GM13976 (cell line): Measurements from ENCODE around the gene DLX6.

Experiments used
- DNase-seq: peaks from one replicate; pipeline ENCODE4 v3.0.0; 2012; ENCODE audit warnings: low spot score
- in situ Hi-C: fragments of 300-500 bp; cut with MboI; formaldehyde crosslinking; loops from one replicate; pipeline ENCODE4 v1.12.0; 2022; ENCODE audit warnings: low sequenced_read_pairs, mixed read lengths, inconsistent platforms; ENCODE audit not compliant: unreplicated experiment
- TF ChIP-seq, protein P1 (sequence below): IDR thresholded peaks from 2 replicates; pipeline ENCODE4 v1.5.1; 2012; ENCODE audit warnings: borderline replicate concordance, mild to moderate bottlenecking; ENCODE audit not compliant: insufficient read depth; ENCODE audit errors: extremely low read depth, missing control alignments, control extremely low read depth

Gene DLX6

DNA sequence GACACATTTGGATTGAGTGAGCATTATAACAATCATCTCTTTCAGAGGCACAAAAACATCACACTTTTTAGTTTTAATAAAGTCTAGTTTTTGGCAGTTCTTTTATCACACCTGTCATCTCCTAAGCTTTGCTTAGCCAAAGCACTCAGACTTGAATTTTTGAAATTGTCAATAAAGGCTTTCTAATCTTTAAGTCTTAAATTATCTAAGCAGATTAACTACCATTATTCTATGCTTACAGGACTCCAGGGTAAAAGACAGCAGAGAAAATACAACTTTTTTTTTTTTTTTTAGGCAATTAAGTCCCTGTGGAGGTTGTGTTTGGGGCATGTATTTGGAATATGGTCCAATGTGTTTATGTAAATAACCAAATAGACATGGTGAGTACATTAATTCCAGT lies 17.6 kb upstream of the DLX6 start:
- DNase-seq: no peak
- in situ Hi-C loops: no loop called here
- TF ChIP-seq, protein P1, sequence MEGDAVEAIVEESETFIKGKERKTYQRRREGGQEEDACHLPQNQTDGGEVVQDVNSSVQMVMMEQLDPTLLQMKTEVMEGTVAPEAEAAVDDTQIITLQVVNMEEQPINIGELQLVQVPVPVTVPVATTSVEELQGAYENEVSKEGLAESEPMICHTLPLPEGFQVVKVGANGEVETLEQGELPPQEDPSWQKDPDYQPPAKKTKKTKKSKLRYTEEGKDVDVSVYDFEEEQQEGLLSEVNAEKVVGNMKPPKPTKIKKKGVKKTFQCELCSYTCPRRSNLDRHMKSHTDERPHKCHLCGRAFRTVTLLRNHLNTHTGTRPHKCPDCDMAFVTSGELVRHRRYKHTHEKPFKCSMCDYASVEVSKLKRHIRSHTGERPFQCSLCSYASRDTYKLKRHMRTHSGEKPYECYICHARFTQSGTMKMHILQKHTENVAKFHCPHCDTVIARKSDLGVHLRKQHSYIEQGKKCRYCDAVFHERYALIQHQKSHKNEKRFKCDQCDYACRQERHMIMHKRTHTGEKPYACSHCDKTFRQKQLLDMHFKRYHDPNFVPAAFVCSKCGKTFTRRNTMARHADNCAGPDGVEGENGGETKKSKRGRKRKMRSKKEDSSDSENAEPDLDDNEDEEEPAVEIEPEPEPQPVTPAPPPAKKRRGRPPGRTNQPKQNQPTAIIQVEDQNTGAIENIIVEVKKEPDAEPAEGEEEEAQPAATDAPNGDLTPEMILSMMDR: no peak

DNA sequence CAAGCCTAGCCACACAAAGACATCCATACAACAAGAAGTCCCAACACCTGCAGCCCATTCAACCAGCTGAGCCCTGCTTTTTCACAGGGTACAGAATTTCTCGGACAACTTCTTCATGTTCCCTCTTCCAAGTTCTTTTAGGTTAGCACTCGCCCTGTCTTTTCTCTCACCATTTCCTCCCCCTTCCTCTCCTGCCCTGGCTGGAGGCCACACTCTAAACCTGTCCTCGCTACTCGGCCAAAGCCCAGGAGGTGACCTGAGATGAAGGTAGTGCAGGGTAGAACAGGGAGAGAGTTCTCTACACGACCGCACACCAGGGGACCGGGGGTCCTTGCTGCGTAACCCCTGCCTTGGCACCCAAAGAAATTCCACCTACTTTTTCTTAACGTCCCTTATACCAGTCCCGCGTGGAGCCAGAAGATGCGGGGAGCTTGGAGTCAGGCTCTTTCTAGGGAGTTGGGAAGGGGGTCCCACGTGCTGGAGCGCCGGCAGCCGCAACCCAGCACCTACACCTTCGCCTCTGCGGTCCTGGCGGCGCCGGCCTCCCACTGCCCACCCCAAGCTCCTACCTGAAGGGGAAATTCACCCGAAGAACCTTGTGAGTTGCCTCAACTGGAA lies 16.0 kb upstream of the DLX6 start:
- in situ Hi-C loops: no loop called here
- TF ChIP-seq, protein P1: no peak
- no peak for DNase-seq

DNA sequence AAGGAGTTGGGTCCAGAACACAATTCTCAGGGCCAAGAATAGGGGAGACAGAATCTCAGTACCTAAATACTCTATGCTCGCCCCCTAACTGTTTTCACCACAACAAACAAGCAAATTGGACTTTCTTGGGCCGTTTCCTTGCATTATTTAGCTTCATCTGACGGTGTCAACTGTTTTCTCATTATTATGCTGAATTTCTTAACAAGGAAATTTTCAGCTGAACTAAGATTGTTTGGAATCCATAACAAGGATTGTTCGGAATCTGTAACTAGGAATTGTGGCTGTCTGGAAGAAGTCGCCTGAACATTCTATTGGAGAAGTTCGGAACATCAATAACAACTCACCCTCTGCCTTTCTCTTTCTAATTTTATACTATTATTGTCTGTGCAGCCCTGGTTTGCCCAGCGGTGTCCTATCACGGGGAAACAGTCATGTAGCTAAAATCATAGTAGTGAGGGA lies 15.5 kb upstream of the DLX6 start:
- no peak for DNase-seq
- TF ChIP-seq, protein P1: no peak
- in situ Hi-C loops: no loop called here

DNA sequence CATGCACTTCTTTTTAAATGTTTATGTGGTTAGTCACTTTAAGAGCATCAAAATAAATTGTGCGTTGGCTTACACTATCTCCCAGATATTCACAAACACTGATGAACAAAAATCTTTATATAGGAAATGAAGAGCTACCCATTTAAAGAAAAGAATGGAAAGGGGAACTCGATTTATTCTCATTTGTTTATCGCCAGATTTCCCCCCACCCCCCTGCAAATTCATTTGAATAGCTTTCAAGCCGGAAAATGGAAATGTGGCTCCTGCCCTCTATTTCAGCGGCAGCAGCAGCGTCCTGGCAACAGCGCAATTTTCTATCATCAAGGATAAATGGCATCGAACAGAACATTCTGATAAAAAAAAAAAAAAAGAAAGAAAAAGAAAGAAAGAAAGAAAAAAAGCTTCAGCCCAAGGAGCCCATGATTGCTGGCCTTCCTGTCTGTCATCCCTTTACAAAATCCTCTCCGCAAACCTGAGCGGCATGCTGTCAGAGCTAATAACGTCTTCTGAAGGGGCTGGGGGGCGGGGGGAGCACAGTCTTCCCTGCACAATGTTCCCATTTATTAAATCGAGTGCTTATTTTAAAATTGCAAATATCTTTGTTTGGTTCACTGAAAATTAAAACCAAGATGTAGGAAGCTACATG lies 13.7 kb upstream of the DLX6 start:
- DNase-seq: no peak
- in situ Hi-C loops: no loop called here

DNA sequence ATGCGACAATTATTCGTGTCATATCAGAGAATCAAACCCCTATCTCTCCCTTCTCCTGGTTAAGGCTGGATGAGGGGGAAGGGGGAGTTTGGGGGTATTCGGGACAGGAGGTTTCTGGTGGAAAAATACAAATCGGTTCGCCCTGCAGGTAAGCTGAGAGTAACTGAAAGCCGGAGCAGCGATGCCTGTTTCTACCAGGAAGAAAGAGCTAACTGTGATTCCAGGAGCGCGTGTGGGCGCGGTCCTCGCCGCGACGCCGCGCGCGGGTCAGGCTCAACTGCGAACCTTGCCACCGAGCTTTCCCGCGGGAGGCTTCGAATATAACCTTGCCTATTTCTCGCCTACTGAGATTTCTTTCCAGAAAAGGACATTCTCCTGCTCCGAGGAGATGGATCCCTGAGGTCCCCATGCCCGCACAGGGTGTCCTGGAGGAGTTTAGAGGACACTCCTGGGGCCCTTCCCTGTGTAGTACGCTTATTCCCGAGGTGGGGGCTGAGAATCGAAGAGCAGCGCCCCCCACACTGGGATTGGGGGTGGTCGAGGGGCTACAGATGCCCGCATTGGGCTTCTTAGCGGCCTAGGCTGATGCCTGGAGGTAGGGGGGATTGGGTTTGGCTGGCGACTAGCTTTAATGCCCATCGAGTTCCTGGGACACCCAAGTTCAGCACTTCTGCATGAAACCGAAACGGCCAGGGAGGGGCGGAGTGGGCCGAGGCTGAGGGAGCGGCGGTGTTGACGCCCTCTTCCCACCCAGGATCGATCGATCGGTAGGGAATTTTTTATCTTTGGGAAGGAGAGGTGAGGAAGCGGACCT lies 13.0 kb upstream of the DLX6 start:
- no peak for DNase-seq
- in situ Hi-C loops: no loop called here
- TF ChIP-seq, protein P1: no peak

More for the DNA sequence above, 13.7 kb upstream of the DLX6 start:
- TF ChIP-seq, protein P1: no peak

DNA sequence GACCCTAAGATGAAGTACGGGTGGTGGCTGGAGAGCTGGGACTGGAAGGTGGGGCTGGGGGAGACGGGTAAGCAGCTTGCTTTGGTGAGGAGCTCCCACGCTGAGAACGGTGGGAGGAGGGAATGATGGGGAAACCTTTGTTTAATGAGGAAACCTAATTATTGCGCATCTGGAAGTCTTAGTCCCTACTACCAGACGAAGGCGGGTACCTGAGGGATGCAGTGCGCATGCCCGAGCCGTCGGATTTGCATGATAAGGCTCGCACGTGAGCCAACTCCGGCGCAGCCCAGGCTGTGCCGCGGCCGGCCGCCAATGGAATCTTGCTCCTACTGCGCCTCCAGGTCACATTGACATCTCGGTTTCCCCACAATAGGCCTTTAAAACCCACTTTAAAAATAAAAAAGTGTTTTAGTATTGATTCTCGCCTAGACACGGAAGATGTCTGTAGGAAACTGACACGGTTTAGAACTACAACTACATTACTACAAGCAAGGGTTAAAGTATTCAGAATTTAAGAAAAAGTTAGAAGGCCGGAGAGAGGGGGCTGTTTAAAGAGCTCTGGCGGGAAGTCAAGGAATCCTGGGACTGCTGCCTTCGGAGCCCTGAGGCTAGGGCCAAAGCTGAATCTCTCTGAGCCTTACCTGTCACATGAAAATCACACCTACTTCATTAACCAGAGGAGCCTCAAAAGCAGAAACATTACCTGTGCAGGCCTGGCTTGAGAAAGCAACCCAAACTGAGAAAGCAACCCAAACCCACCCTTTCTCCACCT lies 12.1 kb upstream of the DLX6 start:
- no peak for DNase-seq
- in situ Hi-C loops: no loop called here
- TF ChIP-seq, protein P1: no peak
